Activated naive CD4-positive, alpha-beta T cell treated with Interleukin-2 at 50 U/mL for 16 hours (primary cell): ENCODE data around the gene COL24A1.
"Not testable (repeated sequence)": the region's sequence is repeated elsewhere in the genome, so short reads cannot be mapped to it uniquely, and the experiment has no call there.

Source experiments
- DNase-seq: peaks from one replicate; pipeline ENCODE4 v3.0.0-alpha.2; 2020

Gene COL24A1

DNA sequence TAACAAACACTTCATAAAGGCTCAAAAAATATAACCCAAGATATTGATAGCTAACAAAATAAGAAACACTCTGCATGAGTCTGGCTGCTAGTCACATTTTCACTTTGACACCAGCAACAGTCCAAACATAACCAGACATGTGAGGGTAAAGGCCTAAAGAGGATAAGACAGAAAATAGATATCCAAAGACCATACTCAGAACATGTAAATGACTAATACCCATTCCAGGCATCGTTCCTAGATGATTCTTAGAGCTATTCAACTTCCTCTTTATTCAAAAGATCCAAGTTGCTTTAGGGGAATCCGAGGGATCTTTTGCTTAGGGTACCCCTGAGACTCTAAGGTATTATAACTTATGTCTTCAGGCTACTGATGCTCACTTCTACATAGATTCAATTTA is 5.1 kb downstream of the COL24A1 start:
- DNase-seq, result no peak

- DNase-seq, result no peak
Measured at GRCh38 chr1:86150553-86151055, 6.0 kb downstream of the COL24A1 start.

DNA sequence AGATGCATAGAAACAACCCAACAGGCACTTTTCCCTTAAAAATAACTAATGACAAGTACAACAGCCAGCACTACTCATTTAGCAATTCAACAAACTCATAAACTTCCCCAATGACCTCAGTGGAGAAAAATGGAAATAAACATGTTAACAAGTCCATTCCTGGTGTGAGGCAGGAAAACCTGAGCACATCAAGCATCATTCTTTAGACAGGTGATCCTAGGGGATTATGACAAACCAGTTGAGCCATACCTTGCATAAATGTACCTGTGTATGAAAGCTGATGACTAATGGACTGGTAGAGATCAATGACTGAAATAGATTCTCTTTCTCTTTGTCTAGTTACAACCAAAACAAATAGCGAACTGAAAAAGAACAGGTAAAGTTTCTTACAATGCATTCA is 7.0 kb downstream of the COL24A1 start:
- no peak for DNase-seq

GRCh38 chr1:86147755-86148154 is 8.8 kb downstream of the COL24A1 start:
- no peak for DNase-seq

DNA sequence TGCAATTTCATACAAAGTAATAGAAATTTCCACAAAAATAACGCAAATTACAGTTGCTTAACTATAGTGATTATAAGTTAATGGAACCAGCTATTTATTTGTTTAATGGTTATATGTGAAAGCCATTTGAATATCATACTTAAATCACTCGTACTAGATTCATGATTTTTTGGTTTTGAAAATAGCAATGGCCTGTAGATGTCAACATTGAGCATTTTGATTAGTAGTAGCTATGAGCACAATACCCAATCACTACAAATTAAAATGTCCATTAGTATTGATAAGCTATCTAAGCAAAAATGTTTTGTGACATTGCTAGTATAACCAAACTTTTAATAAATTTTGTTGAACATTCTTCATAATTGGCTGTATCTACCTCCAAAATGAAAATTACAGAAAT is 10.0 kb downstream of the COL24A1 start:
- DNase-seq, result no peak

DNA sequence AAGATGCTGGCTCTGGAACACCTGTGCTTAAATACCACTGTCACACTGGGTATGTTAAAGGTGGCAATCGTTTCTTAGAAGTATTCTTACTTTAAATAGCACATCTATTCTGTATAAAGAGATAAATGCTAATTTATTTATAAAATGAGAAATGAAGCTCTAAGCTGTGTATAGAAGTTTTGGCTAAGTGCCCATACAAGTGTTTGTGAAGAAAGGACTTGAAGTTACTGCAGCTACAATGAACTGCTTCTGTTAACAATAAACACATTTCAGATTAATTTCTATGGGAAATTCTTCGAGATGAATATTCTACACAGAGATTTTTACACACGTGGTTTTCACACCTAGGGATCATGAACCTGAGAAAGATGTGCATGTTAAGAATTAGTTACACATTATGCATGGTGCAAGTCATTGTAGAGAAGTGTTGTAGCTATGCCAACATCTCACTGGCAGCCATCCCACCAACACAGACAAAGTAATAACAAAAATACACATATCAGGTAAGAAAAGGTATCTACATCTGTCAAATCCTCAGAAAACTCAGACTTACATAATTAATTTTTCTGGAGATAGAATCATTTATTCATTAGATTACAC is 16.2 kb downstream of the COL24A1 start:
- DNase-seq, result no peak

DNA sequence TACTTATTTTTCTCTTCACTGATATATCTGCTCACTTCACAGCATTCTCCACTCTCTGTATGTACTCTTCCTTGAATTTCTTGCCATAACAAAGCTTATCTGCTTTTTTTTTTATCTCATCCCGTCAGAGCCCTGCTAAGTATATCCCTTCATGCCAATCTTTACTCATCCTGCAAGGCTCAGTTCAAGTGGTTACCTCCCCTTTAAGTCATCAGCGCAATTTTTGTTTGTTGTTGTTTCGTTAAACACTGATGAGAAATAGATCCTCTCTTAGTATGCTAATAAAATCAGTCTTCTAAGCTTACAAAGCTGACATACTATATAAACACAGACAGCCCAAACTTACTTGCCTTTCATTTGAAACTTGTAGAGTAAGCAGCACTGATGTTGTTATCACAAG is 17.8 kb downstream of the COL24A1 start:
- no peak for DNase-seq

DNA sequence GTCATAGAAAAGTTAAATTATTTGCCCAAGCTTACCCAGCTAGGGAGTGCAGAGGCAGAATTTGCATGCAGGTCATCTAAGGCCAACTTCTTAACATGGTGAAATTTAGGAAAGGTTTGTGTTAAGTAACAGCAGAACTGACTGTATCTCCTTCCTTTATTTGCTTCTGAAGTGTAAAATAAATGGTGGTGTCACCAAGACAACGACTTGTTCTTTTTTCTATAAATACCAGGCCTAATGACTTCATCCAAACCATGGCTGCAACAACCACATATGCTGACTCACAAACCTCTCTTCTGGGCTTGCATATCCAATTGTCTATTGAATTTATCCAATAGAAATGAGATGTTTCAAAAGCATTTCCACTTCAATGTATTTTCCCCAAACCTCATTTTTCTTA is 19.1 kb downstream of the COL24A1 start:
- DNase-seq, result no peak

- DNase-seq, result no peak
Measured at GRCh38 chr1:86119214-86119764, 37.3 kb downstream of the COL24A1 start.

DNA sequence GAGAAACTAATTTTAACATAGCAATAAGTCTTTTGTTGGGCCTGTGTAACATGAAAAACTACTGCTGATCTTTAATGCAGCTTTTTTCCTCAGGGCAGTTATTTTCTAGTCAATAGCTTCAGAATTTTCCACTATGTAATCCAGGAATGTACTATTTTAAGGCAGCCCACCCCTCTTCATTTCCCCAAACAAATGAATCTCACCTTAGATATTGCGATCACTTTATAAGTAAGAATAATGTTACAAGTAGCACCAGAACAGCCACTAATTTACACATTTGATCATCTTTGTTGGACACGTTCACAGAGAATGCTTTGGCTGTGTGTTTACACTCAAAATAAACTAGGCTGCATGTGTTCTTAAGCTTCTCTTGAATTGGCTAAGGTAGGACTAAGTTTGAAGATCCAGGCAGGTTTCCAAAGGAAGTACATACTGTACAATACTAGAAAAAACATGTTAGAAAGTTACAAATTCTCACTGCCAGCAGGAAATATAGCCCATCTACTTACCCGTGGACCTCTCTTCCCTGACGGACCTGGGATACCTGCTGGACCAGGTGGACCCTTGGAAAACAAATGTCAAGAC is 41.7 kb downstream of the COL24A1 start:
- no peak for DNase-seq

GRCh38 chr1:86114236-86114635 is 42.3 kb downstream of the COL24A1 start:
- no peak for DNase-seq

DNA sequence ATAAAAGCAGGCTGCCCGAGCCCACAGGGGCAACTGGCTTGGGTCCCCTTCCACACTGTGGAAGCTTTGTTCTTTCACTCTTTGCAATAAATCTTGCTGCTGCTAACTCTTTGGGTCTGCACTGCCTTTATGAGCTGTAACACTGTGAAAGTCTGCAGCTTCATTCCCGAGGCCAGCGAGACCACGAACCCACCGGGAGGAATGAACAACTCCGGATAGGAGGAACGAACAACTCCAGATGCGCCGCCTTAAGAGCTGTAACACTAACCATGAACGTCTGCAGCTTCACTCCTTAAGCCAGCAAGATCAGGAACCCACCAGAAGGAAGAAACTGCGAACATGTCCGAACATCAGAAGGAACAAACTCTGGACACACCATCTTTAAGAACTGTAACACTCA is 45.0 kb downstream of the COL24A1 start:
- DNase-seq, result not testable (repeated sequence)

DNA sequence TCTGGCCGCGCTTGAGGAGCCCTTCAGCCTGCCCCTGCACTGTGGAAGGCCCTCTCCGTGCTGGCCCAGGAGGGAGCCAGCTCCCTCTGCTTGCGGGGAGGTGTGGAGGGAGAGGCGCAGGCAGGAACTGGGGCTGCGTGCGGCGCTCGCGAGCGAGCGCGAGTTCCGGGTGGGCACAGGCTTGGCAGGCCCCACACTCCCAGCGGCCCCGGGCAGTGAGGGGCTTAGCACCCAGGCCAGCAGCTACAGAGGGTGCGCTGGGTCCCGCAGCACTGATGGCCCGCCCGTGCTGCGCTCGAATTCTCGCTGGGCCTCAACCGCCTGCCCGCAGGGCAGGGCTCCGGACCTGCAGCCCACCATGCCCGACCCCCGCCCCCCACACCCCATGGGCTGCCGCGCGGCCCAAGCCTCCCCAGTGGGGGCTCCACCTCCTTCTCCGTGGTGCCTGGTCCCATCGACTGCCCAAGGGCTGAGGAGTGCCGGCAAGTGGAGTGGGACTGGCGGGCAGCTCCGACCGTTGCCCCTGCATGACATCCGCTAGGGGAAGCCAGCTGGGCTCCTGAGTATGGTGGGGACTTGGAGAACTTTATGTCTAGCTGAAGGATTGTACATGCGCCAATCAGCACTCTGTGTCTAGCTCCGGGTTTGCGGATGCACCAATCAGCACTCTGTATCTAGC is 46.0 kb downstream of the COL24A1 start:
- DNase-seq, result no peak

DNA sequence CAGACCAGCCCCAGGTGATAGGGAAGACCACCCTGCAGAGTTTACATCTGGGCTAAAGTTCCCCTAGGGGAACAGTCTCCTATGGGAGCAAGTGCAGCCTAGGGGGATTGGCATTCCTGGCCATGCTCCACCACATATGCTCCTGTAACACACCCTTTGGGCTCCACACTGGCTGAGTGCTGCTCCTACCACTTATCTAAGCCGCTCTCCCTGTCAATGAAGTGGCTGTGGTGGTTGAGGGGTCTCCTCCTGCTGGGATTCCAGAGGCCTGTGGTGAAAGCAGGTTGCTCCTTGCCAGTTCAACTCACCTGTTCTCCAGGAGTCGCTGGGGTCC is 51.1 kb downstream of the COL24A1 start:
- DNase-seq, result no peak

- no peak for DNase-seq
Measured at GRCh38 chr1:86104606-86105532, 51.7 kb downstream of the COL24A1 start.

DNA sequence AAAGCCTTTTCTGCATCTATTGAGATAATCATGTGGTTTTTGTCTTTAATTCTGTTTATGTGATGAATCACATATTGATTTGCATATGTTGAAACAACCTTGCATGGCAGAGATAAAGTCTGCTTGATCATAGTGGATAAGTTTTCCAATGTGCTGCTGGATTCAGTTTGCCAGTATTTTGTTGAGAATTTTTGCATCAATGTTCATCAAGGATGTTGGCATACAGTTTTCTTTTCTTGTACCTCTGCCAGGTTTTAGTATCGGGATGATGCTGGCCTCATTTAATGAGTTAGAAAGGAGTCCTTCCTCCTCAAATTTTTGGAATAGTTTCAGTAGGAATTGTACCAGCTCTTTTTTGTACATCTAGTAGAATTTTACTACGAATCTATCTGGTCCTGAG is 55.0 kb downstream of the COL24A1 start:
- DNase-seq, result no peak

DNA sequence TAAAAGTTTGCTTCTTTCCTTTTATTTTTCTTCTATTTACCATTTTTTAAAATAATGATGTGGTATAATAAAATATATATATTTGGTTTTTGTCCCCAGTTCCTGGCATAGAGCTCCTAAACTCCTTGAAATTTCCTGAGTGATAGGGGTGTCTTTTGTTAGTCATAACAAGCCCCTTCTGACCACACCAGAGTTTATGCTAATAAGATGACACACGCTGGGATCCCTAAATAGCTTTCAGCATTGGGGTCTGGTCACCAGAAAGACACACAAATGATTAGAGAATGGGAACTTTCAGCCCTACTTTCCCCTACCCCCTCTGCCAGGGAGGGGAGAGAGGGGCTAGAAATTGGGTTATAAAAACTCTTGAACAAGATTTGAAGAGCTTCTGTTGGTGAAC is 56.2 kb downstream of the COL24A1 start:
- DNase-seq, result no peak

DNA sequence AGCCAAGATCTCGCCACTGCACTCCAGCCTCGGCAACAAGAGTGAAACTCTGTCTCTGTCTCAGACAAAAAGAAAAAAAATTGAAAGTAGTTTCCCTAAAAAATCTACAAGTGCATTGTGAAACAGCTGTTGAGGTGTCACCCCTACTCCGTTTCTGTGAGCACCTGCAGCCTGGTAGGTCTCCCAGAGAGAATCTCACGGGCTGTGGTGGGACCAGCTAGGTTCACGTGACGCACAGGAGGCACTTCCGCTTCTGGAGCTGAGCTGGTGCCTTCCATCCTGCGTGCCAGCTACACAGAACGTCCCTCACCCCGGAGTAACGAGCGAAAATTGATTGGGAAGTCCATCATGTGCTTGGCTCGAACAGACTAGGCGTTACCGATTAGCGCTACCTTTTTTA is 66.8 kb downstream of the COL24A1 start:
- DNase-seq, result no peak

GRCh38 chr1:86085741-86086409 is 70.7 kb downstream of the COL24A1 start:
- no peak for DNase-seq

GRCh38 chr1:86084998-86085397 is 71.6 kb downstream of the COL24A1 start:
- no peak for DNase-seq

DNA sequence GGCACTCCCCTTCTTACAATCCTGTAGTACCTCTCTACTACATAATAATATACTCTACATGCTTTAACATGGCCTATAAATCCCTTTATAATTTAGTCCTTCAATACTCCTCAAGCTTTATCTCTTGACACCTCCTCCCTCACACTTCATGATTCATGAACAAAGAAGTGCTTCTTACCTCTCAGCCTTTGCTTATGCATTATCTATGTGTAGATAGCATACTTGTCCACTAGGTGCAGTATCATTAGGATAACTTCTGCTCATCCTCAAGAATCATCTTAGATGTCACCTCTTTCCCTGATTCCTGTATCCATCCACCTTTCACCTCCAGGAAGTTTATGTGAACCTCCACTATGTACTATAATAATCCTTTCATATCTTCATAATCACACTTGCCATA is 74.4 kb downstream of the COL24A1 start:
- DNase-seq, result no peak

DNA sequence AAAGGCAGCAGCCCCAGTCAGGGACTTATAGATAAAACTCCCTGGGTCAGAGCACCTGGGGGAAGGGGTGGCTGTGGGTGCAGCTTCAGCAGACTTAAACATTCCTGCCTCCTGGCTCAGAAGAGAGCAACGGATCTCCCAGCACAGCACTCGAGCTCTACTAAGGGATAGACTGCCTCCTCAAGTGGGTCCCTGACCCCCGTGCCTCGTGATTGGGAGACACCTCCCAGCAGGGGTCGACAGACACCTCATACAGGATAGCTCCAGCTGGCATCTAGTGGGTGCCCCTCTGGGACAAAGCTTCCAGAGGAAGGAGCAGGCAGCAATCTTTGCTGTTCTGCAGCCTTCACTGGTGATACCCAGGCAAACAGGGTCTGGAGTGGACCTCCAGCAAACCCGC is 84.1 kb downstream of the COL24A1 start:
- not testable (repeated sequence) for DNase-seq

- not testable (repeated sequence) for DNase-seq
Measured at GRCh38 chr1:86071870-86072269, 84.7 kb downstream of the COL24A1 start.
